Measurements from ENCODE around the gene SIRPB2.

DNA sequence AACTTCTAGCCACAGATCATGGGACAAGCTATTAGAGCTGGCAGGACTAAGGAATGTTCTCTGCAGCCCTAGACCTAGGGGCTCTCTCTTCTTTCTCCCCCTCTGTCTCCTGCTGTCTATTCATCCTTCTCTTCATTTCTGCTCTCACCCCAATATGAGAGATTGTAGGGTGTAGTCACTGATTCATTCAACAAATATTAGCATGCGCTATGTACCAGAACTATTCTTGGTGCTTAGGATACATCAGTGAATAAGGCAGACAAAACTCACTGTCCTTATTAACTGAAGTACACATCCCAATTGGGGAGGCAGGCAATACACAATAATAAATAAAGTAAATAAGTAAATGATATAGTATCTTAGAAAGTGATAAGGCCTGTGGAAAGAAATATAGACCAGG is 14.7 kb upstream of the SIRPB2 start:
- TF ChIP-seq, protein P1, sequence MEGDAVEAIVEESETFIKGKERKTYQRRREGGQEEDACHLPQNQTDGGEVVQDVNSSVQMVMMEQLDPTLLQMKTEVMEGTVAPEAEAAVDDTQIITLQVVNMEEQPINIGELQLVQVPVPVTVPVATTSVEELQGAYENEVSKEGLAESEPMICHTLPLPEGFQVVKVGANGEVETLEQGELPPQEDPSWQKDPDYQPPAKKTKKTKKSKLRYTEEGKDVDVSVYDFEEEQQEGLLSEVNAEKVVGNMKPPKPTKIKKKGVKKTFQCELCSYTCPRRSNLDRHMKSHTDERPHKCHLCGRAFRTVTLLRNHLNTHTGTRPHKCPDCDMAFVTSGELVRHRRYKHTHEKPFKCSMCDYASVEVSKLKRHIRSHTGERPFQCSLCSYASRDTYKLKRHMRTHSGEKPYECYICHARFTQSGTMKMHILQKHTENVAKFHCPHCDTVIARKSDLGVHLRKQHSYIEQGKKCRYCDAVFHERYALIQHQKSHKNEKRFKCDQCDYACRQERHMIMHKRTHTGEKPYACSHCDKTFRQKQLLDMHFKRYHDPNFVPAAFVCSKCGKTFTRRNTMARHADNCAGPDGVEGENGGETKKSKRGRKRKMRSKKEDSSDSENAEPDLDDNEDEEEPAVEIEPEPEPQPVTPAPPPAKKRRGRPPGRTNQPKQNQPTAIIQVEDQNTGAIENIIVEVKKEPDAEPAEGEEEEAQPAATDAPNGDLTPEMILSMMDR (conservative IDR thresholded peaks at IDR 0.05) = no peak
- no peak for TF ChIP-seq EZH2 (IDR thresholded peaks at IDR 0.05; ENCODE audit: low read depth)
